HepG2 (cell line): ENCODE measurements around the gene WDSUB1. TPM values are rescaled to one million over a fixed set of nuclear protein-coding genes. Genes with fewer than 3 reads are reported as not detected.
A peak's percentile ranks its signal among the peaks of the same experiment; 100 is the strongest.

Experiments used
- CAMTA2 ChIP-seq: sonication (generic); formaldehyde crosslinking; IDR thresholded peaks from 2 replicates; pipeline ENCODE4 v1.4.0; 2020; ENCODE audit warnings: mild to moderate bottlenecking, missing genetic modification reagents, borderline replicate concordance
- EZH2 ChIP-seq: conservative IDR thresholded peaks from 2 replicates; pipeline ENCODE4 v1.6.1; 2012; ENCODE audit warnings: mild to moderate bottlenecking, low read depth, low read length, moderate library complexity
- HES4 ChIP-seq: sonication (generic); formaldehyde crosslinking; IDR thresholded peaks from 2 replicates; pipeline ENCODE4 v1.9.0; 2021; ENCODE audit warnings: mild to moderate bottlenecking, missing genetic modification reagents, borderline replicate concordance
- HOXA9 ChIP-seq: sonication (generic); formaldehyde crosslinking; IDR thresholded peaks from 2 replicates; pipeline ENCODE4 v1.8.1; 2022; ENCODE audit warnings: missing genetic modification reagents, mild to moderate bottlenecking, moderate library complexity, borderline replicate concordance
- MIER3 ChIP-seq: IDR thresholded peaks from 2 replicates; pipeline ENCODE4 v1.6.1; 2016; ENCODE audit warnings: missing compliant biosample characterization, borderline replicate concordance
- RAD21 ChIP-seq: fragments of 450-650 bp; formaldehyde crosslinking; IDR thresholded peaks from 2 replicates; pipeline ENCODE4 v1.5.0; 2020; ENCODE audit warnings: mild to moderate bottlenecking
- SMAD9 ChIP-seq: sonication (generic); formaldehyde crosslinking; IDR thresholded peaks from 2 replicates; pipeline ENCODE4 v1.5.1; 2020; ENCODE audit warnings: mild to moderate bottlenecking, missing genetic modification reagents
- SP2 ChIP-seq: sonication (generic); formaldehyde crosslinking; IDR thresholded peaks from 2 replicates; pipeline ENCODE4 v1.5.1; 2020; ENCODE audit warnings: mild to moderate bottlenecking, missing genetic modification reagents
- SRSF4 ChIP-seq: fragments of 200-400 bp; formaldehyde crosslinking; IDR thresholded peaks from one replicate; pipeline ENCODE4 v1.6.1; 2018; ENCODE audit warnings: mild to moderate bottlenecking, low read depth, low read length, moderate library complexity; ENCODE audit not compliant: poor library complexity, severe bottlenecking
- ZC3H4 ChIP-seq: sonication (generic); formaldehyde crosslinking; IDR thresholded peaks from 2 replicates; pipeline ENCODE4 v1.4.0; 2020; ENCODE audit warnings: missing genetic modification reagents, borderline replicate concordance
- ZFP41 ChIP-seq: sonication (generic); formaldehyde crosslinking; IDR thresholded peaks from 2 replicates; pipeline ENCODE4 v1.4.0; 2020; ENCODE audit warnings: mild to moderate bottlenecking, missing genetic modification reagents, borderline replicate concordance
- ZNF124 ChIP-seq: sonication (generic); formaldehyde crosslinking; IDR thresholded peaks from 2 replicates; pipeline ENCODE4 v1.4.0; 2020; ENCODE audit warnings: missing genetic modification reagents
- ZNF235 ChIP-seq: sonication (generic); formaldehyde crosslinking; IDR thresholded peaks from 2 replicates; pipeline ENCODE4 v1.8.1; 2023; ENCODE audit warnings: mild to moderate bottlenecking, missing genetic modification reagents, borderline replicate concordance
- ZNF383 ChIP-seq: sonication (generic); formaldehyde crosslinking; IDR thresholded peaks from 2 replicates; pipeline ENCODE4 v1.4.0; 2020; ENCODE audit warnings: missing genetic modification reagents, mild to moderate bottlenecking, borderline replicate concordance
- ZNF558 ChIP-seq: sonication (generic); formaldehyde crosslinking; IDR thresholded peaks from 2 replicates; pipeline ENCODE4 v1.9.0; 2022; ENCODE audit warnings: mild to moderate bottlenecking, missing genetic modification reagents, borderline replicate concordance
- ZNF572 ChIP-seq: sonication (generic); formaldehyde crosslinking; IDR thresholded peaks from 2 replicates; pipeline ENCODE4 v1.5.1; 2020; ENCODE audit warnings: mild to moderate bottlenecking, missing genetic modification reagents
- ZNF589 ChIP-seq: sonication (generic); formaldehyde crosslinking; conservative IDR thresholded peaks from 2 replicates; pipeline ENCODE4 v1.8.0; 2022; ENCODE audit warnings: mild to moderate bottlenecking, moderate library complexity, missing genetic modification reagents
- ZNF670 ChIP-seq: sonication (generic); formaldehyde crosslinking; IDR thresholded peaks from 2 replicates; pipeline ENCODE4 v1.8.0; 2022; ENCODE audit warnings: mild to moderate bottlenecking, missing genetic modification reagents, borderline replicate concordance
- ZNF672 ChIP-seq: sonication (generic); formaldehyde crosslinking; IDR thresholded peaks from 2 replicates; pipeline ENCODE4 v1.8.1; 2022; ENCODE audit warnings: missing genetic modification reagents
- ZNF772 ChIP-seq: sonication (generic); formaldehyde crosslinking; IDR thresholded peaks from 2 replicates; pipeline ENCODE4 v1.5.0; 2020; ENCODE audit warnings: mild to moderate bottlenecking, missing genetic modification reagents
- ZNF850 ChIP-seq: sonication (generic); formaldehyde crosslinking; conservative IDR thresholded peaks from 2 replicates; pipeline ENCODE4 v1.9.0; 2021; ENCODE audit warnings: mild to moderate bottlenecking, missing genetic modification reagents
- polyA plus RNA-seq, 8 experiments: library from polyadenylated mRNA; depleted of rRNA in 3 of 8; stranded (reverse) in 7 of 8; unstranded in 1 of 8; fragments of >200 nt; fragmentation: Illumina TruSeq in 4 of 8; extraction: Trizol in 4 of 8; gene quantifications; 2 replicates each; pipeline versions ENCODE4 v1.2.1 to v1.2.3, GENCODE V29; 2011 to 2016; ENCODE audit warnings: low read depth in 4 of 8, missing spikeins in 1 of 8, mixed read lengths in 1 of 8; ENCODE audit not compliant: insufficient read depth in 1 of 8
- total RNA-seq, 5 experiments: library from RNA; depleted of rRNA; stranded (reverse); fragments of >200 nt; fragmentation: Illumina TruSeq; extraction: Trizol; gene quantifications; 2 replicates each; pipeline ENCODE4 v1.2.3, GENCODE V29; 2016; ENCODE audit warnings: low read depth in 1 of 5
- TF ChIP-seq, protein P1 (sequence below): IDR thresholded peaks from 2 replicates; pipeline ENCODE4 v1.6.1; 2016; ENCODE audit warnings: mild to moderate bottlenecking
- TF ChIP-seq, protein P2 (sequence below): sonication (generic); formaldehyde crosslinking; IDR thresholded peaks from 2 replicates; pipeline ENCODE4 v1.4.0; 2020; ENCODE audit warnings: missing genetic modification reagents, borderline replicate concordance
- TF ChIP-seq, protein P3 (sequence below): sonication (generic); formaldehyde crosslinking; IDR thresholded peaks from 2 replicates; pipeline ENCODE4 v1.8.0; 2022; ENCODE audit warnings: mild to moderate bottlenecking, missing genetic modification reagents; ENCODE audit not compliant: insufficient replicate concordance
- TF ChIP-seq, protein P4 (sequence below): sonication (generic); formaldehyde crosslinking; IDR thresholded peaks from 2 replicates; pipeline ENCODE4 v1.8.0; 2022; ENCODE audit warnings: missing genetic modification reagents, mild to moderate bottlenecking, borderline replicate concordance

Gene WDSUB1
- total and polyA plus RNA-seq, 2 of the 13 experiments (the other 11 are each of a cell fraction or from before 2014, with no cell fraction given): 10.1 to 10.7 TPM

DNA sequence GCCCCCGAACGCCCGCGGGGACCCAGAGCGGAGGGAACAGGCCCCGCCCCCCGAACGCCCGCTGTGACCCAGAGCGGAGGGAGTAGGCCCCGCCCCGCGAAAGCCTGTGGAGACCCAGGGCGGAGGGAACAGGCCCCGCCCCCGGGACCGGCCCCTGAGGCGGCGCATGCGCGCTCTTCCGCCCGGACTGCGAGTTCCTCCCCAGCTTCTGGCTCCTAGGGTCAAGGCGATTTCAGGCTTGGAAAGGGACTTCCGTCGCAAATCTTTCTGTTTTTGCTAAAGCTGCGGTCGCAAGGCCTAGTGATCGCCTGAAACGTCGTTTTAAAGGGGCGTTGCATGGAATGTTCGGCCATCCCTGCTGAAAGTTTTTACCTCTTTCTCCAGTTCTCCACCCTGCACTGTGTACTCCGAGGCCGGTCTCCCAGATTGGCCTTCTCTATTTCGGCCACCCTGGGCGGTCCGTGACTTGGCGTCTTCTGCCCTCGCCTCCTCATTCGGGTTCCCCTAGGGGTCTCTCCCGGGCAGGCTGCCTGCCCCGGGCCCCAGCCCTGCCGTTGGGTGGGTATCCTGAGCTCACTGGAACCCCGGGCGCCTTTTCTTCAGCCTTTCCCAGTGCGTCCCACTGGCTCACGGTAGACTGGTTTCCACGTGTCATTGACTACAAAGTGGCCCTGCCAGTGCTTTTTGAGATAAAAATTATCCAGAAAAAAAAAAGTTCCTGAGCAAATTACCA is 372 bp upstream of the WDSUB1 start (continued):
- TF ChIP-seq, protein P1, sequence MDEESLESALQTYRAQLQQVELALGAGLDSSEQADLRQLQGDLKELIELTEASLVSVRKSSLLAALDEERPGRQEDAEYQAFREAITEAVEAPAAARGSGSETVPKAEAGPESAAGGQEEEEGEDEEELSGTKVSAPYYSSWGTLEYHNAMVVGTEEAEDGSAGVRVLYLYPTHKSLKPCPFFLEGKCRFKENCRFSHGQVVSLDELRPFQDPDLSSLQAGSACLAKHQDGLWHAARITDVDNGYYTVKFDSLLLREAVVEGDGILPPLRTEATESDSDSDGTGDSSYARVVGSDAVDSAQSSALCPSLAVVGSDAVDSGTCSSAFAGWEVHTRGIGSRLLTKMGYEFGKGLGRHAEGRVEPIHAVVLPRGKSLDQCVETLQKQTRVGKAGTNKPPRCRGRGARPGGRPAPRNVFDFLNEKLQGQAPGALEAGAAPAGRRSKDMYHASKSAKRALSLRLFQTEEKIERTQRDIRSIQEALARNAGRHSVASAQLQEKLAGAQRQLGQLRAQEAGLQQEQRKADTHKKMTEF (CRISPR knock-in tag): peak; percentile 33
- TF ChIP-seq, protein P2, sequence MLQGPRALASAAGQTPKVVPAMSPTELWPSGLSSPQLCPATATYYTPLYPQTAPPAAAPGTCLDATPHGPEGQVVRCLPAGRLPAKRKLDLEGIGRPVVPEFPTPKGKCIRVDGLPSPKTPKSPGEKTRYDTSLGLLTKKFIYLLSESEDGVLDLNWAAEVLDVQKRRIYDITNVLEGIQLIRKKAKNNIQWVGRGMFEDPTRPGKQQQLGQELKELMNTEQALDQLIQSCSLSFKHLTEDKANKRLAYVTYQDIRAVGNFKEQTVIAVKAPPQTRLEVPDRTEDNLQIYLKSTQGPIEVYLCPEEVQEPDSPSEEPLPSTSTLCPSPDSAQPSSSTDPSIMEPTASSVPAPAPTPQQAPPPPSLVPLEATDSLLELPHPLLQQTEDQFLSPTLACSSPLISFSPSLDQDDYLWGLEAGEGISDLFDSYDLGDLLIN (CRISPR knock-in tag): 0 out of 2 replicates have a peak, but pooled peaks have one; percentile 23
- TF ChIP-seq ZNF672 (no peak), HES4 (no peak), ZNF558 (CRISPR knock-in tag) (no peak), HOXA9 (CRISPR knock-in tag) (no peak), CAMTA2 (CRISPR knock-in tag) (no peak), ZNF670 (CRISPR knock-in tag) (0 out of 2 replicates have a peak, but pooled peaks have one; percentile 46), ZNF850 (CRISPR knock-in tag) (no peak), ZNF589 (CRISPR knock-in tag) (no peak), EZH2 (no peak), ZNF772 (CRISPR knock-in tag) (no peak), RAD21 (CRISPR knock-in tag) (peak; percentile 49; the same call in 1 of the 2 replicates), ZC3H4 (CRISPR knock-in tag) (peak; percentile 68; the same call in 1 of the 2 replicates), ZNF383 (CRISPR knock-in tag) (no peak), ZFP41 (no peak), SP2 (CRISPR knock-in tag) (no peak), MIER3 (0 out of 2 replicates have a peak, but pooled peaks have one; percentile 64), ZNF572 (CRISPR knock-in tag) (0 out of 2 replicates have a peak, but pooled peaks have one; percentile 36), ZNF235 (CRISPR knock-in tag) (no peak), SMAD9 (CRISPR knock-in tag) (no peak), ZNF124 (CRISPR knock-in tag) (no peak), SRSF4 (no peak)
- TF ChIP-seq, protein P3, sequence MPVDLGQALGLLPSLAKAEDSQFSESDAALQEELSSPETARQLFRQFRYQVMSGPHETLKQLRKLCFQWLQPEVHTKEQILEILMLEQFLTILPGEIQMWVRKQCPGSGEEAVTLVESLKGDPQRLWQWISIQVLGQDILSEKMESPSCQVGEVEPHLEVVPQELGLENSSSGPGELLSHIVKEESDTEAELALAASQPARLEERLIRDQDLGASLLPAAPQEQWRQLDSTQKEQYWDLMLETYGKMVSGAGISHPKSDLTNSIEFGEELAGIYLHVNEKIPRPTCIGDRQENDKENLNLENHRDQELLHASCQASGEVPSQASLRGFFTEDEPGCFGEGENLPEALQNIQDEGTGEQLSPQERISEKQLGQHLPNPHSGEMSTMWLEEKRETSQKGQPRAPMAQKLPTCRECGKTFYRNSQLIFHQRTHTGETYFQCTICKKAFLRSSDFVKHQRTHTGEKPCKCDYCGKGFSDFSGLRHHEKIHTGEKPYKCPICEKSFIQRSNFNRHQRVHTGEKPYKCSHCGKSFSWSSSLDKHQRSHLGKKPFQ (CRISPR knock-in tag): no peak
- TF ChIP-seq, protein P4, sequence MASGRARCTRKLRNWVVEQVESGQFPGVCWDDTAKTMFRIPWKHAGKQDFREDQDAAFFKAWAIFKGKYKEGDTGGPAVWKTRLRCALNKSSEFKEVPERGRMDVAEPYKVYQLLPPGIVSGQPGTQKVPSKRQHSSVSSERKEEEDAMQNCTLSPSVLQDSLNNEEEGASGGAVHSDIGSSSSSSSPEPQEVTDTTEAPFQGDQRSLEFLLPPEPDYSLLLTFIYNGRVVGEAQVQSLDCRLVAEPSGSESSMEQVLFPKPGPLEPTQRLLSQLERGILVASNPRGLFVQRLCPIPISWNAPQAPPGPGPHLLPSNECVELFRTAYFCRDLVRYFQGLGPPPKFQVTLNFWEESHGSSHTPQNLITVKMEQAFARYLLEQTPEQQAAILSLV (CRISPR knock-in tag): peak; percentile 40; the same call in 1 of the 2 replicates
